ENCODE results near the gene ANKFN1.
A peak's percentile ranks its signal among the peaks of the same experiment; 100 is the strongest.

The ANKFN1 gene

DNA sequence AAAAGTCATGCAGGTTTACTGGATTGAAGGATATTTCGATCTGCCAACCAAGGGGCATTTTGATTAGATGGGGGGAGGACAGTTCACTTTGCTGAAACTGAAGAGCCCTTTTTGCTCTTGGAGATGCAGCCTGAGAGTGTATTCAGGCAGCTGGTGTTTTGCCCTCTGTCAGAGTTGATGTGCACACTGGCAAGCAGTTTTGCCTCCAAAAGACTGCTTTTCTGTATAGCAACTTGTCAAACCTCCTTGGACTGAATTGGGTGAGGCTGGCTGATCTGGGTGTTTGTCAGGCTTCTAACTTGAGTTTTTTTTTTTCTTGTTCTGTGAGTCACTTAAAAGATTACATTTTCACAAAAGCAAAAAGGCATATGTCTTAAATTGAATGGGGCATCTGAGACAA lies 22.6 kb upstream of the ANKFN1 start:
- TF ChIP-seq, protein P1, sequence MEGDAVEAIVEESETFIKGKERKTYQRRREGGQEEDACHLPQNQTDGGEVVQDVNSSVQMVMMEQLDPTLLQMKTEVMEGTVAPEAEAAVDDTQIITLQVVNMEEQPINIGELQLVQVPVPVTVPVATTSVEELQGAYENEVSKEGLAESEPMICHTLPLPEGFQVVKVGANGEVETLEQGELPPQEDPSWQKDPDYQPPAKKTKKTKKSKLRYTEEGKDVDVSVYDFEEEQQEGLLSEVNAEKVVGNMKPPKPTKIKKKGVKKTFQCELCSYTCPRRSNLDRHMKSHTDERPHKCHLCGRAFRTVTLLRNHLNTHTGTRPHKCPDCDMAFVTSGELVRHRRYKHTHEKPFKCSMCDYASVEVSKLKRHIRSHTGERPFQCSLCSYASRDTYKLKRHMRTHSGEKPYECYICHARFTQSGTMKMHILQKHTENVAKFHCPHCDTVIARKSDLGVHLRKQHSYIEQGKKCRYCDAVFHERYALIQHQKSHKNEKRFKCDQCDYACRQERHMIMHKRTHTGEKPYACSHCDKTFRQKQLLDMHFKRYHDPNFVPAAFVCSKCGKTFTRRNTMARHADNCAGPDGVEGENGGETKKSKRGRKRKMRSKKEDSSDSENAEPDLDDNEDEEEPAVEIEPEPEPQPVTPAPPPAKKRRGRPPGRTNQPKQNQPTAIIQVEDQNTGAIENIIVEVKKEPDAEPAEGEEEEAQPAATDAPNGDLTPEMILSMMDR (IDR thresholded peaks at IDR 0.05; ENCODE audit: poor library complexity, severe bottlenecking): no peak
- H3K4me3 ChIP-seq (ENCODE audit: severe bottlenecking): no peak overlapping the region
- no peaks in the 10 kb centered on the region for H3K36me3 ChIP-seq (ENCODE audit: low read depth)
- DNase-seq (ENCODE audit: low spot score) (no peak), ATAC-seq (ENCODE audit: low read depth) (no peak)
- H3K27me3 ChIP-seq (ENCODE audit: insufficient read depth, poor library complexity, severe bottlenecking): peaks cover 12% of the 10 kb centered on the region
- no peak overlapping the region for H3K27ac ChIP-seq (ENCODE audit: poor library complexity, severe bottlenecking)
- H3K4me1 ChIP-seq (ENCODE audit: insufficient read depth, poor library complexity, severe bottlenecking): no peaks in the 10 kb centered on the region
- H3K9me3 ChIP-seq (ENCODE audit: severe bottlenecking): no peaks in the 10 kb centered on the region

DNA sequence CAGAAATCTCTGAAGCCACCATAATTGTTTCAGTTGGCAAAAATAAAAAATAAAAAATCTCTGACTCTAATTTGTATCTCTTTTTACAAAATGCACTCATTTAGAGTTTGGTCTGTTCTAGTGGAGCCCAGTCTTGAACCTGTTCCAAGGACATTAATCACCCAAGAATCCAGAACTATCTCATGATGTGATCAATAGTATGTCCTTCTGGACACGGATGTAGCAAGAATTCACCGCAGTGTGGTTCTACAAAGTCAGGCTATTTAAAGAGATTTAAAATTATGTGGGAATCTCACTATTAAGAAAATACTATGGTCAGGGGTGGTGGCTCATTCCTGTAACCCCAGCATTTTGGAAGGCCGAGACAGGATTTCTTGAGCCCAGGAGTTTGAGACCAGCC lies 21.8 kb upstream of the ANKFN1 start:
- TF ChIP-seq, protein P1 (IDR thresholded peaks at IDR 0.05; ENCODE audit: poor library complexity, severe bottlenecking): no peak
- Histone ChIP-seq H3K4me3 (ENCODE audit: severe bottlenecking) (no peak overlapping the region), H3K27me3 (ENCODE audit: insufficient read depth, poor library complexity, severe bottlenecking) (peaks cover 10% of the 10 kb centered on the region), H3K4me1 (ENCODE audit: insufficient read depth, poor library complexity, severe bottlenecking) (no peaks in the 10 kb centered on the region), H3K27ac (ENCODE audit: poor library complexity, severe bottlenecking) (no peak overlapping the region), H3K36me3 (ENCODE audit: low read depth) (no peaks in the 10 kb centered on the region), H3K9me3 (ENCODE audit: severe bottlenecking) (no peaks in the 10 kb centered on the region)
- DNase-seq (ENCODE audit: low spot score) (no peak), ATAC-seq (ENCODE audit: low read depth) (no peak)

DNA sequence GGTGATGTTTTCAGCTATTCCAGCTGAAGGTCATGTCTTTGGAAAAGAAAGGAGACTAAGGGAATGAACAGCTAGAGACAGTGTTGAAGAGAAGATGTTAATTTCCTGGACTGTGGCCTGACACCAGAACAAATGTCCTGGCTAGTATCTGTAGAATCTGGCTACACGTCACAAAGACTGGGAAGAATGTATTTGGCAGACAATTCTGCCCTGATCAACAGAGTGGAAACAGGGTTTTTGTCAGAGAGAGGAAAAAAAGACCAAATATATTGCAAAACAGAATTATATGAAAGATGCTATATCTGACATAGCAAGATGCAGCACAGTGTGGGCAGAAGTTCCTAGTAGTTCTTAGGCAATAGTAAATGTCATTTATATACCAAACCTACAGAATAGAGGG lies 17.0 kb upstream of the ANKFN1 start:
- Histone ChIP-seq H3K4me1 (ENCODE audit: insufficient read depth, poor library complexity, severe bottlenecking) (no peaks in the 10 kb centered on the region), H3K27ac (ENCODE audit: poor library complexity, severe bottlenecking) (no peak overlapping the region), H3K27me3 (ENCODE audit: insufficient read depth, poor library complexity, severe bottlenecking) (peaks cover under 1% of the 10 kb centered on the region), H3K4me3 (ENCODE audit: severe bottlenecking) (no peak overlapping the region), H3K36me3 (ENCODE audit: low read depth) (no peaks in the 10 kb centered on the region), H3K9me3 (ENCODE audit: severe bottlenecking) (no peaks in the 10 kb centered on the region)
- no peak for ATAC-seq (ENCODE audit: low read depth)
- TF ChIP-seq, protein P1 (IDR thresholded peaks at IDR 0.05; ENCODE audit: poor library complexity, severe bottlenecking): no peak
- DNase-seq (ENCODE audit: low spot score): no peak

DNA sequence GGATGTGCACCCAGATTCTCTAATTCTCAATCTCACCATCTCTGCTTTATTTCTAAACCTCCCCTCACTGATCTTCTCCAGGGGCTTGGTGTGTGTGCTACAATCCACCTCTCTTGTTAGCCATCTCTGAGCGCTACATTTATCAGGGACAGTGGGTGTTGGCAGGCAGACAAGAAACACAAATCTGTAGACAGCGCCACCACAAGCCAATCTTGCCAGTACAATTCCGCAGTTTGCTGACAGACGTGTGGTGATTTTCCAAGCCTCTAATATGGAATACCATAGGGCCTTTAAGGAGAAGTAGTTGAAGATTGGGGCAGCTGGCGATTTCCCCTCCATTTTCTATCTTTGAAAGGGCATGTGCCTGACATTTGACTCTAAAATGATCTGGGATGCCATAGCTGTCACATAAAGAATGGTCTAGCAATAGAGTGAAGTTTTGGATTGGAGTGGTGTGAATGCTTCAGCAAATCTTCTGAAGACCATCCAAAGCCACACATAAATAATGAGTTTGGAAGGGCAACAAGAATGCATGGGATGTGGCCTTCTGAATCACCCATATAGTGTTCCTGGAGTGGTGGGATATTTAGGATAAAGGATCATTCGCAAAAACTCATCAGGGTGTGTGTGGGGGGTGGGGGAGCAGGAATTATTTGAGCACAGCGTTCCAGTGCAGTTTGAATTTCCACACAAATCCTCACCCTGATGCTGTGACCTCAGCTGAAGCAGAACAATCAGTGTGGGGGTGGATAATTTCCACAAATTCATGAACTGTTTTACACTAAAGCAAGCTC lies 12.0 kb upstream of the ANKFN1 start:
- TF ChIP-seq, protein P1 (IDR thresholded peaks at IDR 0.05; ENCODE audit: poor library complexity, severe bottlenecking): no peak
- peaks cover 7% of the 10 kb centered on the region for H3K4me1 ChIP-seq (ENCODE audit: insufficient read depth, poor library complexity, severe bottlenecking)
- H3K36me3 ChIP-seq (ENCODE audit: low read depth): no peaks in the 10 kb centered on the region
- H3K4me3 ChIP-seq (ENCODE audit: severe bottlenecking): no peak overlapping the region
- no peaks in the 10 kb centered on the region for H3K9me3 ChIP-seq (ENCODE audit: severe bottlenecking)
- H3K27ac ChIP-seq (ENCODE audit: poor library complexity, severe bottlenecking): no peak overlapping the region
- H3K27me3 ChIP-seq (ENCODE audit: insufficient read depth, poor library complexity, severe bottlenecking): no peaks in the 10 kb centered on the region
- no peak for ATAC-seq (ENCODE audit: low read depth)
- no peak for DNase-seq (ENCODE audit: low spot score)

DNA sequence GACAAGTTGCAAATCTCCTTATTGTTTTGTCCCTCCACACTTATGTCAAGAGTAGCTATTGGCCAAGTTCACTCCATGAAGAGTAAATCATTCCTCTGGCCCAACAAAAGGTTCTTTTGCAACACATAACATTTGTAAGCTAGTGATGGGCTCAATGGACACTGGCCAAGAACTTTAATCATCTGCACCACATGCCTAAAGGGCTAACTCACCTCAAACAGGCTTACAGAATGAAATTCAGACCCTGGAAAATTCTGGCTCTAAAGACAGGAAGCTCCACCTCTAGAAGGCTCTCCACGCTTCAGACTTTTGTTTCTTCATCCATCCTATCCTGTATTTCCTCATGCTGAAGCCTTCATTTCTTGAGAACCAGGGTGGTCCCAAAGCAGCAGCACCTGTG lies 10.9 kb upstream of the ANKFN1 start:
- peak; percentile 77 for ATAC-seq (ENCODE audit: low read depth)
- no peak overlapping the region for H3K27ac ChIP-seq (ENCODE audit: poor library complexity, severe bottlenecking)

More for the DNA sequence above, 10.9 kb upstream of the ANKFN1 start:
- H3K36me3 ChIP-seq (ENCODE audit: low read depth): no peaks in the 10 kb centered on the region
- no peak overlapping the region for H3K4me3 ChIP-seq (ENCODE audit: severe bottlenecking)
- no peak for DNase-seq (ENCODE audit: low spot score)
- TF ChIP-seq, protein P1 (IDR thresholded peaks at IDR 0.05; ENCODE audit: poor library complexity, severe bottlenecking): no peak
- H3K4me1 ChIP-seq (ENCODE audit: insufficient read depth, poor library complexity, severe bottlenecking): peaks cover 7% of the 10 kb centered on the region
- H3K9me3 ChIP-seq (ENCODE audit: severe bottlenecking): no peaks in the 10 kb centered on the region
- H3K27me3 ChIP-seq (ENCODE audit: insufficient read depth, poor library complexity, severe bottlenecking): no peaks in the 10 kb centered on the region
